K562 treated with DMSO at 1 percent for 24 hours (cell line): ENCODE measurements around the gene PRR9. TPM values are rescaled to one million over a fixed set of nuclear protein-coding genes. Genes with fewer than 3 reads are reported as not detected.

Experiments used
- total RNA-seq: library from RNA; unstranded; fragments of 300-600 nt; gene quantifications from 2 replicates; pipeline ENCODE4 v1.2.3, GENCODE V29; 2022; ENCODE audit warnings: low read depth; ENCODE audit not compliant: insufficient read depth

Gene PRR9, protein sequence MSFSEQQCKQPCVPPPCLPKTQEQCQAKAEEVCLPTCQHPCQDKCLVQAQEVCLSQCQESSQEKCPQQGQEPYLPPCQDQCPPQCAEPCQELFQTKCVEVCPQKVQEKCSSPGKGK
- 0.74 and 1.4 TPM in 2 replicates for total RNA-seq

DNA sequence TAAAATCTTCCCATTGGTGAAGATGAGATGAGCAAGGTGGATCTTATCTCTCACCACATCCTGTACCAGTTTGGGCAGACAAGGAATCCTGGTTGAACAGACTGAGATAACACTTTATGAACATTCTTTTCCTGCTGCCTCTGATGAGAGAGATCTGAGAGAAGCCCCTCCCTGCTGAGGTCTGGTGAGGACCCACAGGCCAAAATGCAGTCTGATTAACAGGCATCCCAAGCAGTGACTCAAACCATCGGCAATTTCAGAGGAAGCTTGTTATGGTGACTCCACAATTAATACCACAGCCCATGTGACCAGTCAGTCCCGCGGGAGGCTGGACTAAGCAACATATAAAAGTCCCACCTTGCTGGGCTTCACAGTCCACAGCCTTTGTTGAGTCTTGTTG, at the start of gene PRR9:
Gene PRR9, plus strand, starts transcription at position 373 of the 400 bp plus-strand sequence. CDS start 561 bp downstream, outside the sequence.

GRCh38 chr1:153203130-153203529, 14.3 kb upstream of the PRR9 start, which contains the start of gene LELP1:
TSS of gene LELP1 (plus strand) at chr1:153203430. CDS start at chr1:153204708, 1,278 bp downstream.

DNA sequence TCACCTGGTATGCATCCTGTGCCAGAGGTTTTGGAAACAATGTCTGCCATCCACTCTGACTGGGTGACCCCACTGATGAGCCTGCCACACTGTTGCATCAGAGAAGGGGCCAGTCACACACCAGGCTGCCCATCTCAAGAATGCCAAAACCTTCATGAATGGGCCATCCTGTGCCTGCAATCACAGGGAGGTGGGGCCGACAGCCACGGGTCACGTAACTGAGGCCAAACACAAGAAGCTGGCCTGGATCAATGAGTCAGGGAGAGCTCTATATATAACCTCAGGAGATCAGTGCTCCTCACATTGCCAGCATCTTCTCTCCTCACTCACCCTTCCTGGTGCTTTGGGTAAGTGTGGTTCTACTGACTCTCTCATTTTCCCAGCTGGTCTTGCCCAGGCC, 42.0 kb downstream of the PRR9 start, which contains the start of gene LORICRIN:
Gene LORICRIN, plus strand, starts transcription at position 301 of the 400 bp plus-strand sequence. CDS start 1,263 bp downstream, outside the sequence.

Other genes starting within 250 kb of the PRR9 start
- not detected in 2 replicates for gene SPRR4, start 246.9 kb upstream of the PRR9 start, total RNA-seq
- gene SPRR1A, start 233.5 kb upstream of the PRR9 start, total RNA-seq: not detected in 2 replicates
- not detected in 2 replicates for gene SPRR3, start 215.8 kb upstream of the PRR9 start, total RNA-seq
- not detected in 2 replicates for gene SPRR1B, start 186.4 kb upstream of the PRR9 start, total RNA-seq
- gene SPRR2D, start 176.5 kb upstream of the PRR9 start, total RNA-seq: 13.6 and 13.7 TPM in 2 replicates
- not detected in 2 replicates for gene SPRR2A, start 160.1 kb upstream of the PRR9 start, total RNA-seq
- gene SPRR2B, start 146.0 kb upstream of the PRR9 start, total RNA-seq: not detected in 2 replicates
- not detected in 2 replicates for gene SPRR2E, start 123.1 kb upstream of the PRR9 start, total RNA-seq
- gene SPRR2F, start 104.1 kb upstream of the PRR9 start, total RNA-seq: not detected in 2 replicates
- not detected in 2 replicates for gene SPRR2G, start 66.7 kb upstream of the PRR9 start, total RNA-seq
- not detected in 2 replicates for gene LELP1, start 14.2 kb upstream of the PRR9 start, total RNA-seq
- gene LORICRIN, start 42.1 kb downstream of the PRR9 start, total RNA-seq: not detected in 2 replicates
- gene PGLYRP3, start 95.4 kb downstream of the PRR9 start, total RNA-seq: 0.53 and 1.1 TPM in 2 replicates
- 10.7 and 11.8 TPM in 2 replicates for gene PGLYRP4, start 131.3 kb downstream of the PRR9 start, total RNA-seq
- not detected in 2 replicates for gene S100A9, start 140.3 kb downstream of the PRR9 start, total RNA-seq
- gene S100A12, start 158.0 kb downstream of the PRR9 start, total RNA-seq: not detected in 2 replicates
- not detected in 2 replicates for gene S100A8, start 173.5 kb downstream of the PRR9 start, total RNA-seq
- gene S100A7A, start 198.9 kb downstream of the PRR9 start, total RNA-seq: 0.09 TPM in 1 of 2 replicates, not detected in the other
- gene S100A7, start 243.1 kb downstream of the PRR9 start, total RNA-seq: not detected in 2 replicates